Measurements from ENCODE around the gene KIAA2012. TPM values are rescaled to one million over a fixed set of nuclear protein-coding genes. Genes with fewer than 3 reads are reported as not detected.

The KIAA2012 gene
- total RNA-seq, 1 donor from 2014 or later = not detected

- H3K27me3 Mint-ChIP-seq (ENCODE audit: low read depth, unreplicated experiment) = no peaks in the 10 kb centered on the region
- H3K4me3 ChIP-seq (ENCODE audit: insufficient read depth, low read depth, low read length) = no peak overlapping the region
Measured at GRCh38 chr2:202061695-202062094, 11.4 kb upstream of the KIAA2012 start.

GRCh38 chr2:202064171-202064880 is 8.7 kb upstream of the KIAA2012 start:
- Histone ChIP-seq H3K4me1 (ENCODE audit: insufficient read depth, low read length) (peaks cover 17% of the 10 kb centered on the region), H3K79me2 (ENCODE audit: insufficient read depth, low read length) (no peaks in the 10 kb centered on the region), H3K27me3 (ENCODE audit: insufficient read depth, low read length) (no peaks in the 10 kb centered on the region), H3K4me2 (ENCODE audit: low read length) (peak overlapping the region; percentile 80), H3K27ac (ENCODE audit: low read depth, low read length) (peak overlapping the region; percentile 96), H3K9ac (ENCODE audit: low read length) (peak overlapping the region; percentile 79), H4K20me1 (ENCODE audit: insufficient read depth, low read length) (no peaks in the 10 kb centered on the region), H2AFZ (ENCODE audit: low read depth, low read length) (peak overlapping the region; percentile 69), H3K4me3 (ENCODE audit: insufficient read depth, low read depth, low read length) (peak overlapping the region; percentile 39), H3K9me3 (ENCODE audit: insufficient read depth, low read depth, low read length) (no peaks in the 10 kb centered on the region), H3K36me3 (ENCODE audit: insufficient read depth, low read length) (no peaks in the 10 kb centered on the region)
- Mint-ChIP-seq H3K4me3 (ENCODE audit: unreplicated experiment) (peak overlapping the region; percentile 22), H3K9me3 (ENCODE audit: unreplicated experiment) (no peaks in the 10 kb centered on the region), H3K27ac (ENCODE audit: unreplicated experiment) (peak overlapping the region; percentile 89), H3K4me1 (ENCODE audit: low read depth, unreplicated experiment) (peaks cover 16% of the 10 kb centered on the region), H3K27me3 (ENCODE audit: low read depth, unreplicated experiment) (no peaks in the 10 kb centered on the region), H3K36me3 (ENCODE audit: low read depth, unreplicated experiment) (no peaks in the 10 kb centered on the region)
- TF ChIP-seq EZH2 (IDR thresholded peaks at IDR 0.05; ENCODE audit: insufficient read depth, low read length) = no peak
- TF ChIP-seq CTCF (IDR thresholded peaks at IDR 0.05; ENCODE audit: insufficient read depth, low read depth, low read length) = no peak
- peak; percentile 99 for DNase-seq (ENCODE audit: low read depth)
- FAIRE-seq = peak; percentile 93

More at GRCh38 chr2:202061695-202062094, 11.4 kb upstream of the KIAA2012 start:
- FAIRE-seq = no peak
- no peak for DNase-seq (ENCODE audit: low read depth)
- no peak overlapping the region for H3K27ac ChIP-seq (ENCODE audit: low read depth, low read length)
- H2AFZ ChIP-seq (ENCODE audit: low read depth, low read length) = no peak overlapping the region
- no peak overlapping the region for H3K4me2 ChIP-seq (ENCODE audit: low read length)
- no peak for TF ChIP-seq EZH2 (IDR thresholded peaks at IDR 0.05; ENCODE audit: insufficient read depth, low read length)
- no peak for TF ChIP-seq CTCF (IDR thresholded peaks at IDR 0.05; ENCODE audit: insufficient read depth, low read depth, low read length)
- H3K27me3 ChIP-seq (ENCODE audit: insufficient read depth, low read length) = no peaks in the 10 kb centered on the region
- Mint-ChIP-seq H3K9me3 (ENCODE audit: unreplicated experiment) (no peaks in the 10 kb centered on the region), H3K27ac (ENCODE audit: unreplicated experiment) (no peak overlapping the region), H3K4me1 (ENCODE audit: low read depth, unreplicated experiment) (peaks cover 16% of the 10 kb centered on the region), H3K4me3 (ENCODE audit: unreplicated experiment) (no peak overlapping the region), H3K36me3 (ENCODE audit: low read depth, unreplicated experiment) (no peaks in the 10 kb centered on the region)
- no peaks in the 10 kb centered on the region for H4K20me1 ChIP-seq (ENCODE audit: insufficient read depth, low read length)
- no peaks in the 10 kb centered on the region for H3K9me3 ChIP-seq (ENCODE audit: insufficient read depth, low read depth, low read length)
- H3K4me1 ChIP-seq (ENCODE audit: insufficient read depth, low read length) = peaks cover 17% of the 10 kb centered on the region
- no peak overlapping the region for H3K9ac ChIP-seq (ENCODE audit: low read length)
- H3K79me2 ChIP-seq (ENCODE audit: insufficient read depth, low read length) = no peaks in the 10 kb centered on the region
- no peaks in the 10 kb centered on the region for H3K36me3 ChIP-seq (ENCODE audit: insufficient read depth, low read length)

- no peak overlapping the region for H3K4me3 Mint-ChIP-seq (ENCODE audit: unreplicated experiment)
Measured at GRCh38 chr2:202064881-202065230, 8.2 kb upstream of the KIAA2012 start.

More at GRCh38 chr2:202064881-202065230, 8.2 kb upstream of the KIAA2012 start:
- no peak overlapping the region for H3K27ac Mint-ChIP-seq (ENCODE audit: unreplicated experiment)
- Histone ChIP-seq H3K4me2 (ENCODE audit: low read length) (peak overlapping the region; percentile 80), H3K4me3 (ENCODE audit: insufficient read depth, low read depth, low read length) (no peak overlapping the region), H3K9ac (ENCODE audit: low read length) (peak overlapping the region; percentile 79), H3K9me3 (ENCODE audit: insufficient read depth, low read depth, low read length) (no peaks in the 10 kb centered on the region), H3K27ac (ENCODE audit: low read depth, low read length) (peak overlapping the region; percentile 96), H3K4me1 (ENCODE audit: insufficient read depth, low read length) (peaks cover 17% of the 10 kb centered on the region), H2AFZ (ENCODE audit: low read depth, low read length) (peak overlapping the region; percentile 69), H4K20me1 (ENCODE audit: insufficient read depth, low read length) (no peaks in the 10 kb centered on the region), H3K27me3 (ENCODE audit: insufficient read depth, low read length) (no peaks in the 10 kb centered on the region), H3K79me2 (ENCODE audit: insufficient read depth, low read length) (no peaks in the 10 kb centered on the region), H3K36me3 (ENCODE audit: insufficient read depth, low read length) (no peaks in the 10 kb centered on the region)
- no peaks in the 10 kb centered on the region for H3K9me3 Mint-ChIP-seq (ENCODE audit: unreplicated experiment)
- FAIRE-seq (no peak), DNase-seq (ENCODE audit: low read depth) (no peak)
- H3K27me3 Mint-ChIP-seq (ENCODE audit: low read depth, unreplicated experiment) = no peaks in the 10 kb centered on the region
- TF ChIP-seq EZH2 (IDR thresholded peaks at IDR 0.05; ENCODE audit: insufficient read depth, low read length) (no peak), CTCF (IDR thresholded peaks at IDR 0.05; ENCODE audit: insufficient read depth, low read depth, low read length) (no peak)
- H3K36me3 Mint-ChIP-seq (ENCODE audit: low read depth, unreplicated experiment) = no peaks in the 10 kb centered on the region
- H3K4me1 Mint-ChIP-seq (ENCODE audit: low read depth, unreplicated experiment) = peaks cover 16% of the 10 kb centered on the region
